Gastrocnemius medialis (tissue), 4 donors: Measurements from ENCODE around the gene CALCB. TPM values are rescaled to one million over a fixed set of nuclear protein-coding genes. Genes with fewer than 3 reads are reported as not detected.
"Not testable (repeated sequence)": the region's sequence is repeated elsewhere in the genome, so short reads cannot be mapped to it uniquely, and the experiment has no call there.

Source experiments
- ATAC-seq, 2 donors: fragments of 150-250 bp; one replicate each; pipeline ENCODE4 v1.9.1; 2016
- DNase-seq, 2 donors: peaks; one replicate each; pipeline ENCODE4 v3.0.0-alpha.2; 2019
- H3K27ac ChIP-seq, 4 donors: fragments of 200-600 bp; sonication (generic); 1 replicate in 1 of 4; 2 replicates in 3 of 4; pipeline ENCODE4 v1.5.1; 2016 to 2018; ENCODE audit warnings: mild to moderate bottlenecking in 2 of 4, moderate library complexity in 1 of 4
- H3K27me3 ChIP-seq, 3 donors: fragments of 200-600 bp; sonication (generic) in 2 of 3; 1 replicate in 1 of 3; 2 replicates in 2 of 3; pipeline versions ENCODE4 v1.5.1 to v1.6.0; 2016 to 2019; ENCODE audit warnings: mild to moderate bottlenecking in 1 of 3, moderate library complexity in 1 of 3
- H3K36me3 ChIP-seq, 2 donors: fragments of 200-600 bp; sonication (generic) in 1 of 2; one replicate each; pipeline ENCODE4 v1.5.1; 2017 to 2018
- H3K4me1 ChIP-seq, 2 donors: fragments of 200-600 bp; sonication (generic) in 1 of 2; one replicate each; pipeline ENCODE4 v1.5.1; 2016 to 2017; ENCODE audit warnings: mild to moderate bottlenecking in 2 of 2
- H3K4me3 ChIP-seq, 4 donors: fragments of 200-600 bp; sonication (generic) in 3 of 4; 1 replicate in 1 of 4; 2 replicates in 3 of 4; pipeline ENCODE4 v1.5.1; 2016 to 2019; ENCODE audit warnings: mild to moderate bottlenecking in 2 of 4
- H3K9me3 ChIP-seq, 3 donors: fragments of 200-600 bp; sonication (generic) in 2 of 3; 1 replicate in 1 of 3; 2 replicates in 2 of 3; pipeline ENCODE4 v1.5.1; 2016 to 2019
- POLR2A ChIP-seq, 2 donors: fragments of 450-650 bp; IDR thresholded peaks; one replicate each; pipeline ENCODE4 v1.6.1; 2017; ENCODE audit warnings: antibody characterized with exemption in 2 of 2, mild to moderate bottlenecking in 2 of 2, moderate library complexity in 2 of 2
- in situ Hi-C, 4 donors: fragments of 200-750 bp; cut with MboI; loops; one replicate each; pipeline versions ENCODE4 v1.15.0 to v1.8.0; 2017; ENCODE audit warnings: low sequenced_read_pairs in 4 of 4
- intact Hi-C: fragments of 100-400 bp; cut with DNase I; formaldehyde crosslinking; loops from one replicate; pipeline ENCODE4 v1.15.1; 2023; ENCODE audit warnings: low total_unique reads
- total RNA-seq, 4 donors: library from RNA; depleted of rRNA; stranded (reverse); fragments of >200 nt; gene quantifications; one replicate each; pipeline versions ENCODE4 v1.1.0 to v1.2.3, GENCODE V29; 2016
- TF ChIP-seq, protein P1 (sequence below), 5 experiments: fragments of 450-650 bp in 3 of 5; fragments of 200-600 bp in 2 of 5; sonication (generic) in 2 of 5; IDR thresholded peaks in 4 of 5; conservative IDR thresholded peaks in 1 of 5; 1 replicate in 4 of 5; 2 replicates in 1 of 5; pipeline ENCODE4 v1.5.1; 2016 to 2019; ENCODE audit warnings: antibody characterized with exemption in 5 of 5, mild to moderate bottlenecking in 3 of 5, moderate library complexity in 3 of 5

CALCB gene, protein sequence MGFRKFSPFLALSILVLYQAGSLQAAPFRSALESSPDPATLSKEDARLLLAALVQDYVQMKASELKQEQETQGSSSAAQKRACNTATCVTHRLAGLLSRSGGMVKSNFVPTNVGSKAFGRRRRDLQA
- not detected for total RNA-seq

DNA sequence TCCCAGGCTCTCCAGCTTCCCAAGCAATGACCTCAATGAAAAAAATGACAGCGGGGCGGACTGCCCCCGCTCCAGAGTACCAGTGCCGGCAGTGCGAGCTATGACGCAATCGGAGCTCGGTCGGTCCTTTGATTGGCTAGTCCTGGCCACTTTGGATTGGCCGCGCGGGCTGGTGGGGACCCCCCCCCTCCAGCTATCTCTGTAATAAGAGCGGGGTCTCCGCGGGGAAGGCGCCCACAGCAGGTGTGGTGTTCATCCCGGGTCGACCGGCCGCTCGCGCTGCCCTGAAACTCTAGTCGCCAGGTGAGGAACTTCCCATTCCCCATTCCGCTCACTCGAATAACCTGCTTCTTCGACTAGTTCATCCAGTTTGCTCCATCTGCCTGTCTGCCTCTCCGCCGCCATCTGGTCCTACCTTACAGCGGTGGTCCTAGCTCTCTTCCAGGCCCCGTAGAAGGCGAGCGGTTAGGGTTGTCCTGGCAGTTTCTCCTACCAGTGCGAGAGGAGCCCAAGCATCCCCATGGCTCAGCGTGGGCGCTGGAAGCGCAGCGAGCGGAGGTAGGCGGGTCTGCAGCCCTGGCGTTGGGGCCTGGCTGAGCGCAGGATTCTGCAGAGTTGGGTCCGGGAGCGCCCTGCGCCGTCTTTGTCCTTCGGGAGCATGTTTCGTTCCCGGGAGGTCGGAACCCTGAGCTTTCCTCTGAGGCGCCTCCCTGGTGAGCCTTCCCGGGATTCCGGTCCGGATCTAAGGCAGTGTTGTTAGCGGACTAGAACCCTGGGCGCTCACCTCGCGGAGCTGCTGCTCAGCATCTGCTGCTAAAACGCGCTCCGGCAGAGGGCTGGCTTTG lies at the start of gene CALCB:
Gene CALCB, plus strand, starts transcription at position 233 of the 845 bp plus-strand sequence. CDS start 1,126 bp downstream, outside the sequence.
- peaks cover 28 to 38% (median 31%) of the 10 kb centered on the region in 3 donors for H3K27me3 ChIP-seq
- no peak for DNase-seq
- no peak within 1 kb of the TSS for H3K27ac ChIP-seq
- H3K4me3 ChIP-seq: peak within 1 kb of the TSS in 3 of 4 donors; percentile 9 to 34 (median 18)
- TF ChIP-seq POLR2A (IDR thresholded peaks at IDR 0.05): no peak
- TF ChIP-seq, protein P1, sequence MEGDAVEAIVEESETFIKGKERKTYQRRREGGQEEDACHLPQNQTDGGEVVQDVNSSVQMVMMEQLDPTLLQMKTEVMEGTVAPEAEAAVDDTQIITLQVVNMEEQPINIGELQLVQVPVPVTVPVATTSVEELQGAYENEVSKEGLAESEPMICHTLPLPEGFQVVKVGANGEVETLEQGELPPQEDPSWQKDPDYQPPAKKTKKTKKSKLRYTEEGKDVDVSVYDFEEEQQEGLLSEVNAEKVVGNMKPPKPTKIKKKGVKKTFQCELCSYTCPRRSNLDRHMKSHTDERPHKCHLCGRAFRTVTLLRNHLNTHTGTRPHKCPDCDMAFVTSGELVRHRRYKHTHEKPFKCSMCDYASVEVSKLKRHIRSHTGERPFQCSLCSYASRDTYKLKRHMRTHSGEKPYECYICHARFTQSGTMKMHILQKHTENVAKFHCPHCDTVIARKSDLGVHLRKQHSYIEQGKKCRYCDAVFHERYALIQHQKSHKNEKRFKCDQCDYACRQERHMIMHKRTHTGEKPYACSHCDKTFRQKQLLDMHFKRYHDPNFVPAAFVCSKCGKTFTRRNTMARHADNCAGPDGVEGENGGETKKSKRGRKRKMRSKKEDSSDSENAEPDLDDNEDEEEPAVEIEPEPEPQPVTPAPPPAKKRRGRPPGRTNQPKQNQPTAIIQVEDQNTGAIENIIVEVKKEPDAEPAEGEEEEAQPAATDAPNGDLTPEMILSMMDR (IDR thresholded peaks at IDR 0.05 in 4 of 5, conservative IDR thresholded peaks at IDR 0.05 in 1 of 5): no peak
- intact Hi-C loops: loop anchor here (2.0 kb wide), 1 partner anchor 99 kb away; no protein-coding TSS in a partner anchor
- H3K4me1 ChIP-seq: peaks cover 4 to 18% of the 10 kb centered on the region in 2 donors
- no peaks in the 10 kb centered on the region for H3K36me3 ChIP-seq
- ATAC-seq: no peak
- in situ Hi-C loops: no loop called here
- H3K9me3 ChIP-seq: no peaks in the 10 kb centered on the region

DNA sequence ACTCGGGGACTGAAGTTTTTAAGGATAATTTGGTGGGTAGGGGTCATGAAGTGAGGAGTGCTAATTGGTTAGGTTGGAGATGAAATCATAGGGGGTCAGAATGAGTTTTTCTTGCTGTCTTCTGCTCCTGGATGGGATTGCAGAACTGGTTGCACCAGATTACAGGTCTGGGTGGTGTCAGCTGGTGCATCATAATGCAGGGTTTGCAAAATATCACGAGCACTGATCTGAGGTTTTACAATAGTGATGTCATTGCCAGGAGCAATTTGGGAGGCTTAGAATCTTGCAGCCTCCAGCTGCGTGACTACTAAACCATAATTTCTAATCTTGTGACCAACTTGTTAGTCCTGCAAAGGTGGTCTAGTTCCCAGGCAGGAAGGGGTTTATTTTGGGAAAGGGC lies 46.4 kb upstream of the CALCB start:
- H3K9me3 ChIP-seq: no peaks in the 10 kb centered on the region

DNA sequence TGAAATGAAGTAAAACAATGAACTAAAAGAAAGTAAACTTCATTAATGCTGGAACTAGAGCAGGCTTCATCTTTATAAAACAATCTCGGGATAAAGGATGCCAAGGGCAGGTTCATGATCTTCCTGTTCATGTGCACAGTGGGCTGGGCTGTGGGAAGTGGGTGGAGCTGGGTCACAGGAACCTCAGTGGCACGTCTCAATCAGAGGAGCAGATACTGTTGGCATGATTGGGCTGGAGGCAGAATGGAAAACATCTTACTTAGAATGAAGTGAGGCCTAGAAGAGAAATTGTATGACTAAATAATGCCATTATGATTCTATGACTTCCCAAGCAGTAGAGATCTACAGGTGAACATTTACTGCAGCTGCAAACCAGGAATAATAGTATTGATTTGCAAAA lies 45.4 kb upstream of the CALCB start:
- H3K27me3 ChIP-seq: no peaks in the 10 kb centered on the region
- in situ Hi-C loops: no loop called here
- no peaks in the 10 kb centered on the region for H3K9me3 ChIP-seq
- H3K27ac ChIP-seq: no peak overlapping the region
- intact Hi-C loops: no loop called here
- no peaks in the 10 kb centered on the region for H3K36me3 ChIP-seq
- H3K4me1 ChIP-seq: no peaks in the 10 kb centered on the region
- DNase-seq (no peak), ATAC-seq (no peak)
- no peak overlapping the region for H3K4me3 ChIP-seq
- TF ChIP-seq, protein P1 (IDR thresholded peaks at IDR 0.05 in 4 of 5, conservative IDR thresholded peaks at IDR 0.05 in 1 of 5): no peak
- no peak for TF ChIP-seq POLR2A (IDR thresholded peaks at IDR 0.05)

More for the DNA sequence above, 46.4 kb upstream of the CALCB start:
- ATAC-seq (no peak), DNase-seq (no peak)
- intact Hi-C loops: no loop called here
- Histone ChIP-seq H3K4me3 (no peak overlapping the region), H3K4me1 (no peaks in the 10 kb centered on the region), H3K36me3 (no peaks in the 10 kb centered on the region), H3K27me3 (no peaks in the 10 kb centered on the region), H3K27ac (no peak overlapping the region)
- TF ChIP-seq POLR2A (IDR thresholded peaks at IDR 0.05): no peak
- TF ChIP-seq, protein P1 (IDR thresholded peaks at IDR 0.05 in 4 of 5, conservative IDR thresholded peaks at IDR 0.05 in 1 of 5): no peak
- in situ Hi-C loops: no loop called here

DNA sequence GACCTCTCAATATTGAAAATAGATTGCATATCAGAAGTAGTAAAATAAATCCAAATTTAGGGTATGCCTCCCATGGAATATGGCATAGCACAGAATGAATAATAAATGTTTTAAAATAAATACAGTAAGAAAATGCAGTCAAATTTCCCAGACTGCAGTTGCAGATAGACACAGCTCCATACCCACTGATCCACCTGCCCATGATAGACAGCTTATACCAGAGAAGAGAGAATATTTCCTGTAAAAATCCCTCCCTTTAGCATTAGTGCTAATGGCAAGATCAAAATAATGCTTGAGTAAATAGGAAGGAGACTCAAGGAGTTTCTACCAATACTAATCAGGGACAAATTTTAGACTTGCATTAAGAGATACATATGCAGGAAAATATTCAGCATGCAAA lies 45.0 kb upstream of the CALCB start:
- in situ Hi-C loops (no loop called here), intact Hi-C loops (no loop called here)
- Histone ChIP-seq H3K36me3 (no peaks in the 10 kb centered on the region), H3K27ac (no peak overlapping the region), H3K4me1 (no peaks in the 10 kb centered on the region), H3K9me3 (no peaks in the 10 kb centered on the region), H3K27me3 (no peaks in the 10 kb centered on the region), H3K4me3 (no peak overlapping the region)
- no peak for TF ChIP-seq POLR2A (IDR thresholded peaks at IDR 0.05)
- TF ChIP-seq, protein P1 (IDR thresholded peaks at IDR 0.05 in 4 of 5, conservative IDR thresholded peaks at IDR 0.05 in 1 of 5): no peak
- ATAC-seq (no peak), DNase-seq (no peak)

DNA sequence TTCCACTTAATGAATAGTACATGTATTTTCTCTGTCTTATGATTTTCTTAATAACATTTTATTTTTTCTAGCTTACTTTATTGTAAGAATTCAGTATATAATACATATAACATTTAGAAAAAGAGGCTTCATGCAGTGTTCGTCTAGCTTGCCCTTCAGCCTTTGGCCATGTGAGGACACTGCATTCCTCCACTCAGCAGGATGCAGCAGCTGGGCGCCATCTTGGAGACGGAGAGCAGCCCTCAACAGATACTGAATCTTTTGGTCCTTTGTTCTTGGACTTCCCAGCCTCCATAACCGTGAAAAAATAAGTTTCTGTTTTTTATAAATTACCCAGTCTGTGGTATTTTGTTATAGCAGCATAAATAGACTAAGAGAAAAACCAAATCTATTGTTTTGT lies 41.4 kb upstream of the CALCB start:
- H3K36me3 ChIP-seq, intact Hi-C loops, DNase-seq, H3K4me3 ChIP-seq, H3K4me1 ChIP-seq, ATAC-seq, H3K27me3 ChIP-seq, H3K9me3 ChIP-seq, H3K27ac ChIP-seq, in situ Hi-C loops: not testable (repeated sequence)
